GM18909 (cell line): Measurements from ENCODE around the gene EAF1.
A peak's percentile ranks its signal among the peaks of the same experiment; 100 is the strongest.
"Not testable (repeated sequence)": the region's sequence is repeated elsewhere in the genome, so short reads cannot be mapped to it uniquely, and the experiment has no call there.

Experiments
- ATAC-seq: cut with Tn5 transposase; IDR thresholded peaks from one replicate; pipeline ENCODE4 v1.9.1; 2021; ENCODE audit warnings: mild to moderate bottlenecking; ENCODE audit not compliant: unreplicated experiment, poor library complexity

EAF1 gene

DNA sequence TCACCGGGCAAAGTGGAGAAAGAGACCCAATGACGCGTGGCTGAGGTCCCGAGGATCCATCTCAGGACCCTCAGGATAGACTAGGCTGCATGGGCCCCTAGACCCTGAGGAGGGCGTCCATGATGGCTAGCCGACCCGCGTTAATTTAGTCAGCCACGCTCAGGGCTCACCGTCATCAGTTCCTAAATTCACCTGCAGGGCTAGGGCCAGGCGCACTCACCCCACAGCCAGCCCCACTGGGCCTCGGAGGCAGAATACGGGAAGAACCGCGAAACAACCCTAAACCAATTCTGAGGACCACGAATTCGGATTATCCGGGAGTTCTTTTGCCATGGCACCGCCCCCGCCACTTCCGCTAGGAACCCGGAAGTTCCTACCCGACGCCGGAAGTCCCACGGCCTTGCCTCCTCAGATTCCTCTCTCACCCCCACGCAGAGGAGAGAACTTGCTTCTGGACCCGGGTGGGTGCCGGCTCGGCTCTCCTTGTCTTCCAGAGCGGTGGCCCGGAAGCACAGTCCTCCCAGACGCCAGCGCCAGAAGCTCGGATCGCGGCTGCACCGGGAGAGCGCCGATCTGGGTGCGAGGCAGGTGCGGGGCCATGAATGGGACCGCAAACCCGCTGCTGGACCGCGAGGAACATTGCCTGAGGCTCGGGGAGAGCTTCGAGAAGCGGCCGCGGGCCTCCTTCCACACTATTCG lies at the start of gene EAF1, which contains the start of gene METTL6:
EAF1 (plus strand) TSS at position 417 of the 699 bp plus-strand sequence; CDS start at position 599, 182 bp downstream.
METTL6 (minus strand) TSS at position 363 of the 699 bp plus-strand sequence. CDS start 1,033 bp downstream, outside the sequence.
- peak; percentile 90 for ATAC-seq

DNA sequence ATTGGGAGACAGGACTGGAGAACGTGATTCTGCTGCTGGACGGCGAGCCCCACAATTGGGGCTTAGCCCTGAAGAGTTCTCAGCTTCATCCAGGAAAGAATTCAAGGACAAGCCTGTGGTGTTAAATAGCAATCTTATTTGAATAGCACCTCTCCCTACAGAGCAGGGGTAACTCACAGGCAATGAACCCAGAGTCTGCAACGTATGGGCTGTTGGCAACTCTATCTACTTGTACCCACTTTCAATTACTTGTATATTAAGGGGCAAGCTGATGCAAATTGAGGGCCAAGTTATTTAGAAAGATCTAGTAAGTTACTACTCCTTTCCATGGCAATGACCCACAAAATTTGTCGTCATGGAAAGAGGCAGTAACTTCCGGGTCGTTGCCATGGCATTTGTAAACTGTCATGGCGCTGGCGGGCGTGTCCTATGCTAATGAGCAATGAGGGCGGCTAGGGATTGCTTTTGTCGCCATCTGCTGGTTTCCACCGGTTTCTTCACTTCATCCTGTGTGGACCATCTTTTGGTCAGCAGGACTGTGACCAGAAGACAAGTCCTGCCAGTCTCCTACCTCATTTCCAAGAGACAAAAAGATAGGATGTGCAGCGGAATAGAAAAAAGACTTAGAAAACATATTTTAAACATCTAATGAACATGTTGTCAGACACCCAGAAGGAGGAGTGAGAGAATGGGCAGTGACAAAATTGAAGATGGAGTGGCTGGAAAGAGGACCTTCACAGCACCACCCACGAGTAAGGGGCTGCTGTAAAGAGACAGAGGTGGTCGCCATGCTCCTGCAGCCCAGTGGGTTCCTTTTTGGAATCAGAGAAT lies 49.2 kb upstream of the EAF1 start:
- ATAC-seq: peak; percentile 84

DNA sequence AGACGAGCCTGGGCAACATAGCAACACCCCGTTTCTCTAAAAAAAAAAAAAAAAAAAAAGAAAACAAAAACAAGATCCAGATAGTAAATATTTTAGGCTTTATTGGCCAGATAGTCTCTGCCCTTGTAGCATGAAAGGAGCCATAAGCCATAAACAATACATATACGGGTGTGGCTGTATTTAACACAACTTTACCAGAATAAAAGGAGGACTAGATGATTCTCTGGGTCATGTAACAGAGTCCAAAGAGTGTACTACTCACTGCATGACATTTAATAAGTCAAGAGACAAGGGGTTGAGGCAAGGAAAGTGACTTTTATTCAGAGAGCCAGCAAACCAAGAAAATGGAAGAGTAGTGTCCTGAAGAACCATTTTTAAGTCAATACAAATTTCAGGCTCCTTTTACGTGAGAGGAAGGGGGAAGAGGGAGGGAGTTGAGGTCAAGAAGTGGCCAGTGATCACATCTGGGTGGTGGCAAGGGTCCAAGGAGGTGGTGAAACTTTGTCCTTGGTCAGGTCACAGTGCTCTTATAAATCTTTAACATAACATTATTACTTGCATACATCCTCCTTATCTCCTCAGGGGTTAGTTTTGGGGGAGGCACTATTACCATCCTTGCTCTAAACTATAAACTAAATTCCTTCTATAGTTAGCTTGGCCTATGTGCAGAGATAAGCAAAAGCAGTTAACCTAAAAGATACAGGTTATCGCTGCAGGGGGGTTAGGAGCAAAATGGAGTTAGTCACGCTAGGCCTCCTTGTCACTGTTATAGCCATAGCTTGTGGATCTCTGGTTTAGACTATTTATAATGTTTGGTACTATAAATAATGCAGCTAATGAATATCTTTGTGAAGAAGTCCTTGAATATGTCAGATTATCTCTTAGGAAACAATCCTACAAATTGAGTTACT lies 46.2 kb upstream of the EAF1 start:
- no peak for ATAC-seq

DNA sequence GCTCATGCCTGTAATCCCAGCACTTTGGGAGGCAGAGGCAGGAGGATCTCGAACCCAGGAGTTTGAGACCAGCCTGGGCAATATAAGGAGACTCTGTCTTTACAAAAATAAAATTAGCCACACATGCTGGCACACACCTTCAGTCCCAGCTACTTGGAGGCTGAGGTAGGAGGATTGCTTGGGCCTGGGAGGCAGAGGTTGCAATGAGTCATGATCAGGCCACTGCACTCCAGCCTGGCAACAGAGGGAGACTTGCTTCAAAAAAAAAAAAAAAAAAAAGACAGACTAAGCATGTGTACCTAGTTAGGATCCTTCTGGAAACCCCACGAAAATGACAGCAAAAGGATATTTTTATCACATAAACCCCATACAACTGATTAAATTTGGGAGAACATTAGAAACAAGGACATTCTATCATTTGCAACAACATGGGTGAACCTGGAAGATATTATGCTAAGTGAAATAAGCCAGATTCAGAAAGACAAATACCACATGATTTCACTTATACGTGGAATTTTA lies 44.9 kb upstream of the EAF1 start:
- no peak for ATAC-seq

DNA sequence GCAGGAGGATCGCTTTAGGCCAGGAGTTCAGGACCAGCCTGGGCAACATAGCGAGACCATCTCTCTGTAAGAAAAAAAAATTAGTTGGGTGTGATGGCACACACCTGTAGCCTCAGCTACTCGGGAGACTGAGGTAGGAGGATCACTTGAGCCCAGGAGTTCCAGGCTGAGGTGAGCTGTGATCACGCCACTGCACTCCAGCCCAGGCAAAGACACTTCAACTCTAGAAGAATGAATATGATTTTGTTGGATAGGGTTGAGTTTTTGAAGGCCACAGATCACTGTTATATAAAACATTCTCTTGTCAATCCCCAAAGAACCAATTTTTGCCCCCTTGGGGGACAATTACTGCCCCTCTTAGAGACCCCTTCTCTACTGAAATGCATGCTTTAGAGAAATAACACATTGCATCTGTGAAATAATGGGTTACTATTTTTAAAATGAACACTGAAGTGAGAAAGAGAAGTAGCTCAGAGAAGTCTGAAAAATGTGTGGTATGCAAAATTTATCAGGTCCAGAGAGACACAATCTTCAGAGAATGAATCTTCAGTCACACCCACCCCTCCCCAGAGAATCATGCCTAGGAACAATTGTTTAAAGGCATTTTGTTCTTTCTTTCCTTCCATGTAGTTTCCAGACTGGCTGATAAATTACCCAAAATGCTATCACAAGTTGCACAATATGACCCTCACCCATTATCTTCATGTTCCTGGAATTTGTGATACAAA lies 42.7 kb upstream of the EAF1 start:
- ATAC-seq: peak; percentile 87

DNA sequence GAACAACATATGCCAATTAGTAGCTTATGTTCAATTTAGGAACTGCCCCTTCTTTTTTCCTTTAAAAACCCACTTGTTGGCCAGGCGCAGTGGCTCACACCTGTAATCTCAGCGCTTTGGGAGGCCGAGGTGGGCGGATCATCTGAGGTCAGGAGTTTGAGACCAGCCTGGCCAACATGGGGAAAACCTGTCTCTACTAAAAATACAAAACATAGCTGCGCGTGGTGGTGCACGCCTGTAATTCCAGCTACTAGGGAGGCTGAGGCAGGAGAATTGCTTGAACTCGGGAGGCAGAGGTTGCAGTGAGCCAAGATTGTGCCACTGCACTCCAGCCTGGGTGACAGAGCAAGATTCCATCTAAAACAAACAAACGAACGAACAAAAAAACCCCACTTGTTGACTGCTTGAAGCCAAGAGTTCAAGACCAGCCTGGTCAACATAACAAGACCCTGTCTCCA lies 42.1 kb upstream of the EAF1 start:
- ATAC-seq: not testable (repeated sequence)

DNA sequence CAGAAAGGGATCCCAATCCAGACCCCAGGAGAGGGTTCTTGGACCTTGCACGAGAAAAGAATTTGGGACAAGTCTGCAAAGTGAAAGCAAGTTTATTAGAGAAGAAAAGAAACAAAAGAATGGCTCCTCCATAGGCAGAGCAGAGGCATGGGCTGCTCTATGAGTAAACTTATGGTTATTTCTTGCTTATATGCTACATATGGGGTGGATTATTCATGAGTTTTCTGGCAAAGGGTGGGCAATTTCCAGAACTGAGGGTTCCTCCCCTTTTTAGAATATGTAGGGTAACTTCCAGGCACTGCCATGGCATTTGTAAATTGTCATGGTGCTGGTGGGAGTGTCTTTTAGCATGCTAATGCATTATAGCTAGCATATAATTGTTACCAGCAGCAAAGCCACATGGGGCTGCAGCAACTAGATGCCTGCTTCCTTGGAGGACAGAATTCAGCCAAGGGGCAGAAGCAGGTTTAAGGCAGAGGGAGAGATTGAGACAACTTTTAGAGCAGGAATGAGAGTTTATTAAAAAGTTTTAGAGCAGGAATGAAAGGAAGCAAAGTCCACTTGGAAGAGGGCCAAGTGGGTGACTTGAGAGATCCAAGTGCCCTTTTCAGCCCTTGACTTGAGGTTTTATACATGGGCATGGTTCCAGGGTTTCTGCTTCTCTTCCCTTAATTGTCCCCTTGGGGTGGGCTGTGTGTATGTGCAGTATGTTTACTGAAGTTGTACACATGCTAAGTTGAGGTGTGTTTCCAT lies 41.3 kb upstream of the EAF1 start:
- no peak for ATAC-seq

DNA sequence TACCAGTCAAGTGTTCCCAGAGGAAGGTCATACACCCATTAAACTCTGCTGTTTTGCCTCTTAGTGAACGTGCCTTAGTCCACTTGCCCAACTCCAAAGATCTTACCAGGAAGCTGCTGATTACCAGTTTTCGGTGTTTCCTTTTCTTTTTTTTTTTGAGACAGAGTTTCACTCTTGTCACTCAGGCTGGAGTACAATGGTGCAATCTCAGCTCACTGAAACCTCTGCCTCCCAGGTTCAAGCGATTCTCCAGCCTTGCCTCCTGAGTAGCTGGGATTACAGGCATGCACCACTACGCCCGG lies 40.8 kb upstream of the EAF1 start:
- ATAC-seq: not testable (repeated sequence)

DNA sequence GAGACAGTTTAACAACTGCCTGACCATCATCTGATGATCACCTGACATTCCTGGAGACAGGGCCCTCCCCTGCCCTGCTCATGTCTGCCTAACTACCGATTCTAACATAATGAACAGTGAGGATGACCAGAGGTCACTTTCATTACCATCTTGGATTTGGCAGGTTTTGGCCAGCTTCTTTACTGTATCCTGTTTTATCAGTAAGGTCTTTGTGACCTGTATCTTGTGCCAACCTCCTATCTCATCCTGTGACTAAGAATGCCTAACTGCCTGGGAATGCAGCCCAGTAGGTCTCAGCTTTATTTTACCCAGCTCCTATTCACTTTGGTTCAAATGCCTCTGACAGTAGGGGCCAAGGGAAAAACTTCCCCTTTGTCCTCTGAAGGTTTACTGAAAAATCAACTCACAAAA lies 40.2 kb upstream of the EAF1 start:
- no peak for ATAC-seq

DNA sequence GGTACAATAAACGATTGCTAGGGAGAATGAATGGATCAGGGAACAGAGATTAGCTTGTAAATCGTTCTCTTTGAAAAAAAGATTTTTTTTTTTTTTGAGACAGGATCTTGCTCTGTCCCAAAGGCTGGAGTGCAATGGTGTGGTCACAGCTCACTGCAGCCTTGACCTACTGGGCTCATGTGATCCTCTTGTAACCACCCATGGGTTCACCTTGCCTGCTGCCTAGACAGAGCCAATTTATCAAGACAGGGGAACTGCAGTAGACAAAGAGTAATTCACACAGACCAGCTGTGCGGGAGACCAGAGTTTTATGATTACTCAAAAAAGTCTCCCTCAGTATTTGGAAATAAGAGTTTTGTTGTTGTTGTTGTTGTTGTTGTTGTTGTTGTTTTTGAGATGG lies 39.7 kb upstream of the EAF1 start:
- no peak for ATAC-seq

DNA sequence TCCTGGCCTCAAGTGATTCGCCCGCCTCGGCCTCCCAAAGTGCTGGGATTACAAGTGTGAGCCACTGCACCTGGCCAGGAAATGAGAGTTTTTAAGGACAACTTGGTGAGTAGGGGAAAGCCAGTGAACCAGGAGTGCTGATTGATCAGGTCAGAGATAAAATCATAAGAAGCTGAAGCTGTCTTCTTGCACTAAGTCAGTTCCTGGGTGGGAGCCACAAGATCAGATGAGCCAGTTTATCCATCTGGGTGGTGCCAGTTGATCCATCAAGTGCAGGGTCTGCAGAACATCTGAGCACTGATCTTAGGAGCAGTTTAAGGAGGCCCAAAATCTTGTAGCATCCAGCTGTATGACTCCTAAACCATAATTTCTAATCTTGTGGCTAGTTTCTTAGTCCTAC lies 39.1 kb upstream of the EAF1 start:
- ATAC-seq: not testable (repeated sequence)

DNA sequence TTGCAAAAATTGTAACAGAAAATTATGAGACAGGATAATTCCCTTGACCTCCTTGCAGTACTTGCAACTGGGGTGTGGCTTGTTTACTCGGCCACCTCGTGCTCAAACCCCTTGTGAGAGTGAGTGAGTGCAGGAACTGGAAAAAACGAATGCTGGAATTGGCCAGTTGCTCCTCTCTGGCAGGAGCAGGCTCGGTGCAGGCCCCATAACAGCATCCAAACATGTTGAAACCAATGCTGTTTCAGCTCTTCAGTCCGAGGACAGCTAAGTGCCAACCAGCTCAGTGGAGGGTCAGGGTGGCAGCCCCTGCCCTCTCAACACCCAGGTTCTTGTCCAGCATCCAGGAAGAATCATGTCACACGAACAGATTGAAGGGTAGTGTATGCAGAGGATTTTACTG lies 36.9 kb upstream of the EAF1 start:
- no peak for ATAC-seq

DNA sequence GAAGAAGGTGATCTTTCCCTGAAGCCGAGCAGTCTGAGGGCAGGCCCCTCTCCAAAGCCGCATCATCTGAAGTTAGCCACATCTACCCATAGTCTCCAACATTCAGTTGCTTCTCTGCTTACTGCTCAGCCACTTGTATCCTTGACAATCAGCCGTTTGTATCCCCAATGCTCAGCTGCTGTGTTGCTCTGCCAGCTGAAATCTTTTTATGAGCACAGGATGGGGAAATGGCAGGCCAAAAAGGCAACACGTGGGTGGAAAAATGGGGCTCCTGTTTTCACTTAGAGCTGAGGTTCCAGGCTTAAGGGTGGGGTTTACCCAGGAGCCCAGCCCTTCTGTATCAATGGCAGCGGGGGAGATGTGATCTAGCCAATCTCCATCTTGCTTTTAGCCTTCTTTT lies 36.4 kb upstream of the EAF1 start:
- no peak for ATAC-seq

DNA sequence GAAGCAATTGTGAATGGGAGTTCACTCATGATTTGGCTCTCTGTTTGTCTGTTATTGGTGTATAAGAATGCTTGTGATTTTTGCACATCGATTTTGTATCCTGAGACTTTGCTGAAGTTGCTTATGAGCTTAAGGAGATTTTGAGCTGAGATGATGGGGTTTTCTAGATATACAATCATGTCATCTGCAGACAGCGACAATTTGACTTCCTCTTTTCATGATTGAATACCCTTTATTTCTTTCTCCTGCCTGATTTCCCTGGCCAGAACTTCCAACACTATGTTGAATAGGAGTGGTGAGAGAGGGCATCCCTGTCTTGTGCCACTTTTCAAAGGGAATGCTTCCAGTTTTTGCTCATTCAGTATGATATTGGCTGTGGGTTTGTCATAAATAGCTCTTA lies 34.1 kb upstream of the EAF1 start:
- not testable (repeated sequence) for ATAC-seq

DNA sequence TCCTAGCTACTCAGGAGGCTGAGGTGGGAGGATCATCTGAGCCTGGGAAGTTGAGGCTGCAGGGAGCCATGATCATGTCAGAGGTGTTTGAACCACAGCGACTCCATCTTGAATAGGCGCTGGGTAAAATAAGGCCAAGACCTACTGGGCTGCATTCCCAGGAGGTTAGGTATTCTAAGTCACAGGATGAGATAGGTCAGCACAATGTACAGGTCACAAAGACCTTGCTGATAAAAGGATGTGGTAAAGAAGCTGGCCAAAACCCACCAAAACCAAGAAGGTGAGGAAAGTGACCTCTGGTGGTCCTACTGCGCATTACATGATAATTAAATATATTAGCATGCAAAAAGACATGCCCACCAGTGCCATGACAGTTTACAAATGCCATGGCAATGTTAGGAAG lies 28.7 kb upstream of the EAF1 start:
- not testable (repeated sequence) for ATAC-seq

DNA sequence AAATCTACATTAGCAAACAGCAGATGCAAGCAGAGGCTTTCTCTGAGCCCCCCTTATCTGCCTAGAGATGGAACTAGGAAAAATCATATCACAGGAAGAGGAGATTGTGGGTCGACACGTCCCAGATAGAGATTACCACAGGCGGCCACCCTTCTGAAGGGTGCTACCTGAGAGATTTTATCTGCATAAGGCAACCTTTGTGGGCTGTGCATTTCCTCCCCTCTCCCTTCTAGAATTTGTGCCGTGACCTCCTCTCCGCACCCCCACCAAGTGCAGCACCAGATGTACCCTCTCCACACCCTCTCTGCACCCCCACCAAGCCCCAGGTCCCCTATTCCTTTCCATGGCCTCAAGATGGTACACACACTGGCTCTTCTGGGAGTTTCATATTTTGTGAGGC lies 27.4 kb upstream of the EAF1 start:
- no peak for ATAC-seq

DNA sequence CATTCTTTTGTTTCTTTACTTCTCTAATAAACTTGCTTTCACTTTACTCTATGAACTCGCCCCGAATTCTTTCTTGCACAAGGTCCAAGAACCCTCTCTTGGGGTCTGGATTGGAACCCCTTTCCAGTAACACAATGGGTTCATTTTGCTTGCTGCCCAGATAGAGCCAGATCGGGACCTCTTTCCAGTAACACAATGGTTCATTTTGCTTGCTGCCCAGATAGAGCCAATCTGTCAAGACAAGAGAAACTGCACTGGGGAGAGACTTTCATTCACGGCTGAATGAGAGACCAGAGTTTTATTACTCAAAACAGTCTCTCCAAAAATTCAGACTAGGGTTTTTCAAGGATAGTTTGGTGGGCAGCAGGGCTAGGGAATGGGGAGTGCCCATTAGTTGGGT lies 25.5 kb upstream of the EAF1 start:
- no peak for ATAC-seq

DNA sequence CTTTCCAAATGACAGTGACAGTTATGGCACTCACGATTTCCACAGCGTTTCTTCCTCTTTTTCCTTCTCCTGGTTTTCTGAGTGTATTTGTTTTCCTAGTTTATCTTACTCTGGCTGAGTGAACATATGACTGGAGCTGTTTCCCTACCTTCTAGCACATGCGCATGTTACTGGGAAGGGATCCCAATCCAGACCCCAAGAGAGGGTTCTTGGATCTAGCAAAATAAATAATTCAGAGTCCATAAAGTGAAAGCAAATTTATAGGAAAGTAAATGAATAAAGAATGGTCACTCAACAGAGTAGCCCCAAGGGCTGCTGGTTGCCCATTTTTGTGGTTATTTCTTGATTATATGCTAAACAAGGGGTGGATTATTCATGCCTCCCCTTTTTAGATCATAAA lies 23.9 kb upstream of the EAF1 start:
- no peak for ATAC-seq

DNA sequence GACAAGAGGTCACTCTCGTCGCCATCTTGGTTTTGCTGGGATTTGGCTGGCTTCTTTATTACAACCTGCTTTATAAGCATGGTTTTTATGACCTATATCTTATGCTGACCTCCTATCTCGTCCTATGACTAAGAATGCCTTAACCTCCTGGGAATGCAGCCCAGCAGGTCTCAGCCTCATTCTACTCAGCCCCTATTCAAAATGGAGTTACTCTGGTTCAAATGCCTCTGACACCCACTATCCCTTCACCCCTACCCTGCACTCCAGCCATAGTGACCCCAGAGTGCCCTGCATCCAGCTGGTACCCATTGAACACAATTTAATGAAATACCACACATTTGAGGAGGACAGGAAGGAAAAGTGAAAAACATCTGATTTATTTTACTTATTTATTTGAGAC lies 23.4 kb upstream of the EAF1 start:
- ATAC-seq: no peak
